HUES48 (cell line): ENCODE data around the gene CEACAM5.
"Not testable (repeated sequence)": the region's sequence is repeated elsewhere in the genome, so short reads cannot be mapped to it uniquely, and the experiment has no call there.

Experiments used
- H3K27ac ChIP-seq: one replicate; pipeline ENCODE4 v1.7.0; 2013; ENCODE audit warnings: low read depth, low read length, inconsistent platforms
- H3K27me3 ChIP-seq: 2 replicates; pipeline ENCODE4 v1.6.1; 2013; ENCODE audit warnings: mild to moderate bottlenecking, low read length; ENCODE audit not compliant: control insufficient read depth, insufficient read depth
- H3K36me3 ChIP-seq: 2 replicates; pipeline ENCODE4 v1.6.1; 2013; ENCODE audit warnings: low read length; ENCODE audit not compliant: control insufficient read depth, insufficient read depth
- H3K4me1 ChIP-seq: 2 replicates; pipeline ENCODE4 v1.6.1; 2013; ENCODE audit warnings: mild to moderate bottlenecking, low read length; ENCODE audit not compliant: control insufficient read depth, insufficient read depth
- H3K4me3 ChIP-seq: 2 replicates; pipeline ENCODE4 v1.5.1; 2013; ENCODE audit warnings: mild to moderate bottlenecking, low read depth, low read length
- H3K9ac ChIP-seq: 2 replicates; pipeline ENCODE4 v1.6.1; 2013; ENCODE audit warnings: mild to moderate bottlenecking, low read depth, low read length, moderate library complexity
- H3K9me3 ChIP-seq: 2 replicates; pipeline ENCODE4 v1.6.1; 2013; ENCODE audit warnings: low read length; ENCODE audit not compliant: control insufficient read depth, insufficient read depth

Gene CEACAM5

DNA sequence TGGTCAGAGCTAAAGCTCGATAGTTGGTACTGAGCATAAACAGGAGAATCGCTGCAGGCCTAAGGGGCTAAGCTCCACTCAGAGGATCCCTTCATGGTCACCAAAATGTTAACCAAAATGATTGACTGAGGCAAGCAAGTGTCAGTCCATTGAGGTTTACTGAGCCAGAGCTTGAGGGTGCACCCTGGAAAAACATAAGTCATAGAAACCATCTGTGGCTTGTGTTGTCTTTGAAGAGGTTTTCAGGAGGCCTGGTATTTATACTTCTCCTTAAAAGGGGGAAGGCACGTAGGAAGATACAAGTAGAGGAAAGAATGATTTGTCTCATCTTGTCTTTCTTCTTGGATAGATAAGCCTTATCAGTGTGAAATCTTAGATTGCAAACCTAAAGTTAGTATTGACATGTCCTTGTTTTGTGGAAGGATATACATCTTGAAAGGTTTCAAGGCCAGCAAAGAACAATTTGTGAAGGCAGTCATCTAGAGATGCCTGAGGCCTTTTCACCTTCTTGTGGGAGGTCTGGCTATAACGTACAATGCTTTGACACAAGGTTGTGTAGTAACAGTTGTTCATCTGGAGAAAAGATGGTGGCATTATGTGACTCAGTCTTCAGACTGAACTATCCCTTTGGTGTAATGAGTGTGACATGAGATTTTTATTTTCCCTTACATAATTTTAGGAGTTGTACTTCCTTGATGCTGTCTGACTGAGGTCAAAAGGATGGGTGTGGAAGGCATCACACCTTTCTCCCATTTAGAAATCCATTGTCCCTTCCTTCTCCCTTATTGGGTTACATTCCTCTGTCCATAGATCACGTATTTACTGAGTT lies 32.2 kb downstream of the CEACAM5 start:
- no peaks in the 10 kb centered on the region for H3K36me3 ChIP-seq
- H3K27me3 ChIP-seq: peaks cover under 1% of the 10 kb centered on the region
- no peaks in the 10 kb centered on the region for H3K4me1 ChIP-seq

DNA sequence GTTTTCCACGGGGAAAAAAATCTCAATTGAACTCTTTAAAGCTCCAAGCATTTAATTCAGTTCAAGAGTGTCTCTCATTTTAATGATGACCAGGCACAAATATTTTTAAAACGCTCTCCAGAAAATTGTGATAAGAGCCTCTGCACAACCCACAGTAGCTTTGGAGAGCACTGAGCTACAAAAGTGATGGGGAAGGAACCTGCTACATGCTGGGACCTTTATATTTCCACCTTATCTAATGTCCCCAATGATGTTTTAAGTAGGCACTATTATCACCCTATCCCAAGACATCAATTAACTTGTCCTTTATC lies 32.8 kb downstream of the CEACAM5 start:
- Histone ChIP-seq H3K9me3 (no peaks in the 10 kb centered on the region), H3K9ac (no peak overlapping the region), H3K36me3 (no peaks in the 10 kb centered on the region), H3K4me1 (no peaks in the 10 kb centered on the region), H3K27ac (no peak overlapping the region), H3K4me3 (no peak overlapping the region), H3K27me3 (peaks cover 6% of the 10 kb centered on the region)

More for the DNA sequence above, 32.2 kb downstream of the CEACAM5 start:
- no peak overlapping the region for H3K27ac ChIP-seq
- no peak overlapping the region for H3K9ac ChIP-seq
- H3K9me3 ChIP-seq: no peaks in the 10 kb centered on the region
- H3K4me3 ChIP-seq: no peak overlapping the region

DNA sequence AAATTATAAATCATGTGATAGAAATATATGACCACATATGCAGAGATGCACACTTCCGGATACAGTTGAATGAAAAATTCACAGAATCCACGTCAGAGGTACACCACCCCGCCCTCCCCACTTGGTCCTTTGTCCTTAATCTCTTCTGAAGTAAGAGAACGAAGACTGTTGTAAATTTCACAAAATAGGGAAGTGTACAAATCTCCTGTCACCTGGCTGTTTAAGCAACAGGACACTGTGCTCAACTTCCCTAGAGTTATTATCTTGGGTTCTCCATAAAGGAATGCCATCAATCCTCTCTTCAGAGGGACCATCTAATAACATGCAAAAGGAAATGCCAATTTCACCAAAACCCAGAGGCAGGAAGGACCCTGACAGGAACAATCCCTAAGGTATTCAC lies 36.4 kb downstream of the CEACAM5 start:
- Histone ChIP-seq H3K36me3 (no peaks in the 10 kb centered on the region), H3K9ac (no peak overlapping the region), H3K9me3 (no peaks in the 10 kb centered on the region), H3K4me3 (no peak overlapping the region), H3K27me3 (peaks cover 22% of the 10 kb centered on the region), H3K27ac (no peak overlapping the region), H3K4me1 (no peaks in the 10 kb centered on the region)

DNA sequence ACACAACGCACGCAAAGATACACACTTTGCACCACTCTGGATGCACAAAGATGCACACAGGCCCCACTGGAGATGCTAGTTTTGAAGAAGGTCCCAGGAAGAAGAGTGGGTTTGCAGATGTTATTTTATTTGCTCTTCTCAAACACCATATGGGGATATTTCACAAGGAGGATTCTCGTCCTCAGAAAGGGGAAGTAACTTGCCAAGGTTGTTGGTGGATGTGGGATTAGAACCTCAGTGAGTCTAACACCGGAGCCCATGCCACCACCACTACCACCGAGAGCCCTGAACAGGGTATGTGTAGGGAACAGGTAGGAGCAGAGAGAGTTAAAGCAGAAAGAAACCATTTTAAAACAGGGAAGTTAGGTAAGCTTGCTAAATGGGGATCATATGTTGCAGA lies 37.3 kb downstream of the CEACAM5 start:
- H3K9ac ChIP-seq: no peak overlapping the region
- no peak overlapping the region for H3K4me3 ChIP-seq
- no peaks in the 10 kb centered on the region for H3K9me3 ChIP-seq
- H3K27me3 ChIP-seq: peaks cover 22% of the 10 kb centered on the region
- no peaks in the 10 kb centered on the region for H3K4me1 ChIP-seq
- H3K36me3 ChIP-seq: no peaks in the 10 kb centered on the region
- no peak overlapping the region for H3K27ac ChIP-seq

DNA sequence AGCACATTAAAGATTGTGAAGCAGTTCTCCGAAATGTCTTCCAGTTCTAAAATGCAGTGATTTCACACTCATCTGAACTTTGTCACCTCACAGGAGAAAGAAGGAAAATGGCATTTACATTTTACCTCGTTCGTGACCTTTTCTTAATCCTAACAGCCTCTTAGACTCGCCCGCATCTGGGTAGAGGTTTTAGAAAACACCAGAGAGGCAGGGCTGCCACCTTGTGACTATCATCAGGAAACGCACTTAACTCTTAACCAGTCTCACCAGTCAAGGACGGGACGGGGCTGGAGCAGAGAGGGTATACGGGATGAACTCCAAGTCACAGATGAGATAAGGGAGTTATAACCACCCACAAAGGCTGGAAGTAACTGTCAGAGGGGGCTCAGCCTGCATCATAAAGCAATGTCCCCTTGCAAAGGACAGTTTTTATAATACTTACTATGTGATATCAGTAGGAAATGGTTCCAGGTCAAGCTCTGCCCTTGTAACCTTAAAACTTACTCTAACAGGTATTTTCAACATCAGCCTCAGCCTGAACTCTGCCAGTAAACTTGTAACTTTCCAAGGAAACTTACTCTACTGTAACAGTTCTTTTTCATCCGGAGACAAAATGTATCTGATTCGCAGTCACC lies 38.3 kb downstream of the CEACAM5 start:
- Histone ChIP-seq H3K4me3 (no peak overlapping the region), H3K27me3 (peaks cover 22% of the 10 kb centered on the region), H3K36me3 (no peaks in the 10 kb centered on the region), H3K9me3 (no peaks in the 10 kb centered on the region), H3K9ac (no peak overlapping the region), H3K27ac (no peak overlapping the region), H3K4me1 (no peaks in the 10 kb centered on the region)

DNA sequence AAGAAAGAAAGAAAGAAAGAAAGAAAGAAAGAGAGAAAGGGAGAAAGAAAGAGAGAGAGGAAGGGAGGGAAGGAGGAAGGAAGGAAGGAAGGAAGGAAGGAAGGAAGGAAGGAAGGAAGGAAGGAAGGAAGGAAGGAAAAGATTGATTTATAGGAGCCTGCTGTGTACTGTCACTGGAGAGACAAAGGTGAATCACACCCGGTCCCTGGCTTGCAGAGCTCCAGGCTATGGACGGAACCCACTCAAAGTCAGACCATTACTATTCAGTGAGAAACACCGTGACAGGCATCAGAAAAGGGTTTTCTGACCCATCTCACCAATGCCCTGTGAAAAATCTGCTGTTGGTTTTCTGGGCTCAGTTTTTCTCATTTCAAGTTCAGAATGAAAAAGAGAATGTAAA lies 39.6 kb downstream of the CEACAM5 start:
- Histone ChIP-seq H3K27me3 (peaks cover 22% of the 10 kb centered on the region), H3K4me3 (no peak overlapping the region), H3K36me3 (no peaks in the 10 kb centered on the region), H3K4me1 (no peaks in the 10 kb centered on the region), H3K9me3 (no peaks in the 10 kb centered on the region), H3K27ac (no peak overlapping the region), H3K9ac (no peak overlapping the region)

DNA sequence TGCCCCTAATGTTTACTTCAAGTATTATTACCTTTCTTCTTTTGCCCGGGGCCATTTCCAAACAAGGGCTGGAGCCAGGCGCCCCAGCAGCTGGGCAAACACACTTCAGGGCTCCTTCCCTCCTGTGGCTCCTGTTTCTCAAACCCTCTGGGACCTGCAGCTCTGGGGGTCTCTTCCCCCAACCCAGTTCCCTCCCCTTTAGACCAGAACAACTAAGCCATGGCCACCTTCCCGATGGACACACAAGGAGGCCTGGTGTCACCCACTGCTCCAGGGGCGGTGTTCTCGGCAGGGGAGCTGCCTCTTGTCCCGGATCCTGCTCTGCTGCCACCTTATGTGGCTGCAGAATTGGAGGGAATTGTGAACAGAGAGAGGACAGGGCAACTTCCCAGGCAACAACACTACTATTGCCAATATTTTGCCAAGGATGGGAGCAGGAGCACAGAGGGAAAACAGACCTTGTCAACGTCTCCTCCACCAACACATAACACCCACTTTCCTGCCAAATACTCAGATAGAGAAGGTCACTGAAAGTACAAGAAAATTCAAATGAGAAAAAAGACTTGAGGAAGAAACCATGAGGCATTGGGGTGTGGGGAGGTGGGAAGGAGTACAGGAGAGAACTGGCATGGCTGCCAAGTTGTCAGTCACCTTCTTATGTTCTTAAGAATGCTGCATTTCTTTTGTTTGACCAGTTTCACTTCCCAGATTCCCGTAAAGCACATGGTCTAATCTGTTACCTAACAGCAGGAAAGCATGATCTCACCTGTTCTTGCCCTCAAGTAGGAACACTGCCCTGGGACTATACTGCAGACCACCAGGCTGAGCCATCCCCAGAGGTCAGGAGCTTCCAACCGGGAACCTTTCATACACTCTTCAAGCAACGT lies 42.1 kb downstream of the CEACAM5 start:
- not testable (repeated sequence) for H3K27ac ChIP-seq

DNA sequence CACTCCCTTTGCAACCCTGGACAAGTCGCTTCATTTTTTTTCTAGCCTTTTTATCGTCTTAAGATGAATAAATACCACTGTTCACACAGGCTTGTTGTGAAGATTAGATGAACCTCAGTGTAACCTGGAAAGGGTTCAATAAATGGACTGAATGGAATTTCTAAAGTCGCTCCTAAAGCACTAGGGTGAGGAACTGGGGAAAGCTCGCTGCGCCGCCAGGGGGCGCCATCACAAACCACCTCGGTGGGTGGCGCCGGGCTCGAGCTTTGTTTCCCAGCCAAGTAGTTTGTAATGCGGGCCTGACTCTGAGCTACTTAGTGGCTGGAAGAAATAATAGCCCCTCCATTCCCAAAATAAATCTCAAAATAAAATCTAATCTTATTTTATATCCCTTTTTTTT lies 44.7 kb downstream of the CEACAM5 start:
- H3K9me3 ChIP-seq: no peaks in the 10 kb centered on the region
- no peak overlapping the region for H3K4me3 ChIP-seq
- H3K9ac ChIP-seq: no peak overlapping the region
- H3K27ac ChIP-seq: no peak overlapping the region
- peaks cover 2% of the 10 kb centered on the region; the same call in 1 of the 2 replicates for H3K27me3 ChIP-seq
- no peaks in the 10 kb centered on the region for H3K36me3 ChIP-seq
- H3K4me1 ChIP-seq: no peaks in the 10 kb centered on the region

More for the DNA sequence above, 42.1 kb downstream of the CEACAM5 start:
- not testable (repeated sequence) for H3K36me3 ChIP-seq, H3K4me1 ChIP-seq, H3K9me3 ChIP-seq, H3K4me3 ChIP-seq, H3K9ac ChIP-seq
- peaks cover 22% of the 10 kb centered on the region for H3K27me3 ChIP-seq

DNA sequence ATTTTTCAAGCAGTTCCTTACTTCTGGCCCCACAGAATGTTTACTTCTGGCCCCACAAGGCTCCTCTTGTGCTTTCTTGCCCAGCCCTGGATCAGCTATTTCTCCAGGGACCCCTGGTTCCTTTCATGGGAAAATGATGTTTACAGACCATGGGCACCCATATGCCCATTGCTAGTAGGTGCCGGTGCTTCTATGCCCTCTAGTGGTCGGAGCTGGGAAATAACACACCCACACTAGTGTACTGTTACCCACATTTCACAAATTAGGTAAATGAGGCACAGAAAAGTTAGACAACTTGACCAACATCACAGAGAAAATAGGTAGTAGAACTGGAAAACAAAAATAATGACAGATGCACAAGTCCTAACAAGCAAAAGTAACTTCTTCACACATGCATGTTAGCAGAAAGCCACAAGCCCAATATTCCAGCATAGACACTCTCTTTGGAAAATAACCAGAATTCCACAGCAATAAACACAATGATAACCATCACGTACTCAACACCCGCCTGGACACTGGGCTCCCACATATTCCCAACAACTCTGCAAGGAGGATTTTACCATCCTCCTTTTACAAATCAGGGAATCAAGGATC lies 45.6 kb downstream of the CEACAM5 start:
- Histone ChIP-seq H3K27ac (no peak overlapping the region), H3K9me3 (no peaks in the 10 kb centered on the region), H3K4me3 (no peak overlapping the region), H3K9ac (no peak overlapping the region), H3K36me3 (no peaks in the 10 kb centered on the region), H3K27me3 (no peaks in the 10 kb centered on the region), H3K4me1 (no peaks in the 10 kb centered on the region)

DNA sequence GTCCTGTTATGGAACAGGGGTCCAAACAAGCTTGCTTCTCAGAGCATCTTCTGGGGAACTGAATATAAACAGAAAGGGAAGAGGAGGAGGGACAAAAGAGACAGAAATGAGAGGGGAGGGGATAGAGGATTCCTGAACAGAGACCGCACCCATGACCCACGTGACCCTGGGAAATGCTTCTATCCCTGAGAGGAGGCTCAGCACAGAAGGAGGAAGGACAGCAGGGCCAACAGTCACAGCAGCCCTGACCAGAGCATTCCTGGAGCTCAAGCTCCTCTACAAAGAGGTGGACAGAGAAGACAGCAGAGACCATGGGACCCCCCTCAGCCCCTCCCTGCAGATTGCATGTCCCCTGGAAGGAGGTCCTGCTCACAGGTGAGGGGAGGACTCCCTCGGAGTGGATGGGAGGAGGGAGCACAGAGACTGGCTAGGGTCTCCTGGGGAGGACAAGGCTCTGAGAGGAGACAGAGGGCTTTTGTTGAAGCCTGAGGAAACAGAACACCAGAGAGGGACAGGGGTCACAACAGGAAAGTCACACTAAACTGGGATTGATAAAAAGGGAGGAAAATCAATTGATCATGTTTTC lies 47.0 kb downstream of the CEACAM5 start, which contains the start of gene CEACAM6:
CEACAM6 (plus strand) TSS at position 203 of the 586 bp plus-strand sequence; CDS start at position 312, 109 bp downstream.
- H3K9me3 ChIP-seq: no peaks in the 10 kb centered on the region
- no peaks in the 10 kb centered on the region for H3K4me1 ChIP-seq
- H3K27me3 ChIP-seq: peaks cover 3% of the 10 kb centered on the region; the same call in 1 of the 2 replicates
- no peak within 1 kb of the TSS for H3K9ac ChIP-seq
- H3K4me3 ChIP-seq: no peak within 1 kb of the TSS
- H3K36me3 ChIP-seq: no peaks in the 10 kb centered on the region
- H3K27ac ChIP-seq: no peak within 1 kb of the TSS
